D341Med (cell line): ENCODE measurements around the gene MAN2B1.

Experiments
- DNase-seq: peaks from one replicate; pipeline ENCODE4 v3.0.0; 2012; ENCODE audit warnings: low spot score

Gene MAN2B1

GRCh38 chr19:12617646-12618045 is 48.9 kb downstream of the MAN2B1 start:
- no peak for DNase-seq

GRCh38 chr19:12611361-12611699 is 55.2 kb downstream of the MAN2B1 start:
- DNase-seq, result peak; percentile 86

DNA sequence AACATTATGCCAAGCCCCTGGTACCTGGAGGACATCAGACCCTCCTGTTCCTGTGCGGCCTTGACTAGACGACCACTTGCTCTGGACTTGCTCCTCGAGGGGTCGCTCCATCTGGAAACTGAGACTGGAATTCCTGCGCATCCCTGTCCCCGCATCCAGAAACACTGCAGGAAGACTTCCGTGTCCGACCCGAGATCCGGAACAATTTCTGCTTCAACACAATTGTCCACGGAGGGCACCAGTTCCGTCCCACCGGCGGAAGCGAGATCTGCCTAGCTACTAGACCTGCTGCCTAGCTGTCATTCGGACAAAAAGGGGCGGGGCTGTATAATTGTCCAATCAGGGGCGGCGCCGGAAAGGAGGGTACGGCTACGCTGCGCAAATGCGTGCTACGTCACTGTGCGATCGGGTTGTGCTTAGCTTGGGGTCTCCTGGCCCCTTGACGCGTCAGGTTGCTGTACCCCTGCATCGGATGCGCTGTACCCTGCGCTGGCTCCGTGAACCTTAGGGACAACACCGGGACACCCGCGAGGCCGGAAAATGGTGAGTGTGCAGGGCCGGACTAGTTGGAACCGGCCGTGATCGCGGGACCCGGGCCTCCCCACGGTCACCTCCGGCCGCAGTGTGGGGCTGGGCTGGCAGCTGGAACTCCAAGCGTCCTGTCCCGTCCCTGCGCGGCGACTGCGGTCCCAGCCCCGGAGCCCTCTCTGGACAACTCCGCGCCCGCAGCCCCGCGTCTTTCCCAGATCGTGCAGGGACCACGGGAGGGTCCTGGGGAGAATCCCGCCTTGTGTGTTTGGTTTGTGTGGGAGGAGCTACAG is 55.8 kb downstream of the MAN2B1 start, which contains the start of the genes ZNF490 and ZNF791:
Gene ZNF490, minus strand, starts transcription at position 274 of the 821 bp plus-strand sequence. Its CDS starts 133 bp downstream, at position 141.
Gene ZNF791, plus strand, starts transcription at position 381 of the 821 bp plus-strand sequence. Its CDS starts 160 bp downstream, at position 541.
- peak; percentile 96 for DNase-seq

- no peak for DNase-seq
These were observed 58.9 kb downstream of the MAN2B1 start for GRCh38 chr19:12607631-12608030.

GRCh38 chr19:12606796-12607195 is 59.7 kb downstream of the MAN2B1 start:
- no peak for DNase-seq

- DNase-seq, result no peak
These were observed 62.8 kb downstream of the MAN2B1 start for GRCh38 chr19:12603714-12604113.

DNA sequence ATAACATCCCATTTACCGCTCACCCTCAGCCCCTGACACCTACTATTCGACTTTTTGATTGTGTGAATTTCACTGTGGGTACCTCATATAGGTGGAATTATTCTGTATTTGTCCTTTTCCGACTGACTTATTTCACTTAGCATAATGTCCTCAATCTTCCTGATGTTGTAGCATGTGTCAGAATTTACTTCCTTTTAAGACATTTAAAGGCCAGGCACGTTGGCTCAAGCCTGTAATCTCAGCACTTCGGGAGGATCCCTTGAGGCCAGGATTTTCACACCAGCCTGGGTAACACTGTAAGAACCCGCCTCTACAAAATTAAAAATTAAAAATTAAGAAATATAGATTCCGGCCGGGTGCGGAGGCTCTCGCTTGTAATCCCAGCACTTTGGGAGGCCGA is 68.9 kb downstream of the MAN2B1 start:
- DNase-seq, result no peak

GRCh38 chr19:12596927-12597548 is 69.5 kb downstream of the MAN2B1 start:
- DNase-seq, result no peak
